PC-3 (cell line): ENCODE measurements around the gene NOD1. TPM values are rescaled to one million over a fixed set of nuclear protein-coding genes. Genes with fewer than 3 reads are reported as not detected.

Experiments
- total RNA-seq: library from RNA; depleted of rRNA; stranded (reverse); fragments of >200 nt; gene quantifications from 2 replicates; pipeline ENCODE4 v1.2.3, GENCODE V29; 2014; rRNA removed

Gene NOD1
- total RNA-seq, 1 experiment from 2014 or later, result 5.9 TPM

Other genes starting within 250 kb of the NOD1 start
- gene ZNRF2, start 194.2 kb downstream of the NOD1 start, total RNA-seq, result 13.1 and 15.8 TPM in 2 replicates
- 64.1 and 67.6 TPM in 2 replicates for gene GGCT, start 26.0 kb upstream of the NOD1 start, total RNA-seq
- gene GARS1, start 116.1 kb upstream of the NOD1 start, total RNA-seq, result 95.4 and 106 TPM in 2 replicates
- not detected in 2 replicates for gene CRHR2, start 203.7 kb upstream of the NOD1 start, total RNA-seq